HCT116 (cell line): ENCODE measurements around the gene RFPL1.

Experiments
- CTCF ChIP-seq, 3 experiments: fragments of 200-600 bp in 1 of 3; sonication (generic) in 1 of 3; IDR thresholded peaks in 2 of 3; conservative IDR thresholded peaks in 1 of 3; 2 replicates each; pipeline ENCODE4 v1.5.1; 2012 to 2017; ENCODE audit warnings: low read depth in 2 of 3, low read length in 2 of 3, antibody characterized with exemption in 1 of 3, borderline replicate concordance in 1 of 3, control low read depth in 1 of 3, mild to moderate bottlenecking in 1 of 3, mixed read lengths in 1 of 3, mixed run types in 1 of 3, moderate library complexity in 1 of 3; ENCODE audit not compliant: insufficient read depth in 1 of 3
- EZH2 ChIP-seq: fragments of 200-600 bp; sonication (generic); IDR thresholded peaks from 2 replicates; pipeline ENCODE4 v1.6.1; 2017; ENCODE audit warnings: antibody characterized with exemption, mixed run types
- REST ChIP-seq: IDR thresholded peaks from 2 replicates; pipeline ENCODE4 v1.6.1; 2012; ENCODE audit warnings: low read depth

GRCh38 chr22:29479417-29480261 is 41.3 kb downstream of the RFPL1 start, which contains the start of gene NEFH:
- TF ChIP-seq REST (no peak), EZH2 (no peak), CTCF (IDR thresholded peaks at IDR 0.05 in 2 of 3, conservative IDR thresholded peaks at IDR 0.05 in 1 of 3; ENCODE audit: borderline replicate concordance in 1 of 3, insufficient read depth in 1 of 3, low read depth in 2 of 3, low read length in 2 of 3) (no peak)
